Fibroblast of pulmonary artery (primary cell): Measurements from ENCODE around the gene MIAT.

Experiments used
- DNase-seq: peaks from one replicate; pipeline ENCODE4 v3.0.0-alpha.2; 2010; ENCODE audit warnings: low read depth
- H3K4me3 ChIP-seq: replicated peaks from 2 replicates; pipeline ENCODE4 v1.5.1; 2011; ENCODE audit warnings: low read depth, mild to moderate bottlenecking, control low read depth, low read length, moderate library complexity
- CTCF ChIP-seq: IDR thresholded peaks from 2 replicates; pipeline ENCODE4 v1.5.1; 2011; ENCODE audit warnings: mild to moderate bottlenecking, control low read depth, low read length, inconsistent platforms; ENCODE audit errors: missing control alignments

The MIAT gene

DNA sequence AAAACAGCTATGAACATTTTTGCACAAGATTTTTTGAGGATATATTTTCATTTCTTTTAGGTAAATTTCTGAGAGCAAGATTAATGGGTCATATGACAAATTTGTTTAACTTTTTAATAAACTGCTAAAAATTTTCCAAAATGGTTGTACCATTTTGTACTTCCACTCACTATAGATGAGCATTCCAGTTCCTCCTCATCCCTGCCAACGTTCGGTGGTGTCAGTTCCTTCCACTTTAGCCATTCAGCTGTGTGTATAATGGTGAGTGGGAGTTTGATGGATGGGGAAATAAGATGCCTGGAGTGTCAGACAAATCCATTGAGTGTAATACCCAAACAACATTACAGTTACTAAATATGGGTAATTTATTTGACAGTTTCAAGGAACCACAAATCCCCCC lies 49.7 kb downstream of the MIAT start:
- no peak overlapping the region for H3K4me3 ChIP-seq
- DNase-seq, result no peak
- TF ChIP-seq CTCF, result no peak

DNA sequence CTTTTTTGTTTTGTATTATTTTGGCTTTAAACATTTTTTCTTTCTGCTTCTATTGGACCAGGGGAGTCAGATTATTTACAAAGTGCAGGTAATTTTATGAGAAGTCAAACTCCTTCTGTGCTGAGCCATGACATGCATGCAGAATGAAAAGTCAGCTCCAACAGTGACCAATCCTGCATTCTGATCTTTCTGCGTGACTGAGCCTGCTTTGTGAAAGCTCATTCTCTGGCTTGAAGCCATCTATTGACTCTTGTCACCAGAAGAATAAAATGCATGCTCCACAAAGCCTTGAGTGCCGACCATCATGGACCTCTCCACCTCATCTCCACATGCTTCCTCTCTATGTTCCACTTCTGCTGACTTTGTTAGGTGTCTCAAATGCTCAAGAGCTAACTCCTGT lies 50.2 kb downstream of the MIAT start:
- DNase-seq, result no peak
- TF ChIP-seq CTCF, result no peak
- H3K4me3 ChIP-seq, result no peak overlapping the region

GRCh38 chr22:26708256-26709009 lies 51.0 kb downstream of the MIAT start:
- no peak for DNase-seq
- TF ChIP-seq CTCF, result no peak
- no peak overlapping the region for H3K4me3 ChIP-seq

DNA sequence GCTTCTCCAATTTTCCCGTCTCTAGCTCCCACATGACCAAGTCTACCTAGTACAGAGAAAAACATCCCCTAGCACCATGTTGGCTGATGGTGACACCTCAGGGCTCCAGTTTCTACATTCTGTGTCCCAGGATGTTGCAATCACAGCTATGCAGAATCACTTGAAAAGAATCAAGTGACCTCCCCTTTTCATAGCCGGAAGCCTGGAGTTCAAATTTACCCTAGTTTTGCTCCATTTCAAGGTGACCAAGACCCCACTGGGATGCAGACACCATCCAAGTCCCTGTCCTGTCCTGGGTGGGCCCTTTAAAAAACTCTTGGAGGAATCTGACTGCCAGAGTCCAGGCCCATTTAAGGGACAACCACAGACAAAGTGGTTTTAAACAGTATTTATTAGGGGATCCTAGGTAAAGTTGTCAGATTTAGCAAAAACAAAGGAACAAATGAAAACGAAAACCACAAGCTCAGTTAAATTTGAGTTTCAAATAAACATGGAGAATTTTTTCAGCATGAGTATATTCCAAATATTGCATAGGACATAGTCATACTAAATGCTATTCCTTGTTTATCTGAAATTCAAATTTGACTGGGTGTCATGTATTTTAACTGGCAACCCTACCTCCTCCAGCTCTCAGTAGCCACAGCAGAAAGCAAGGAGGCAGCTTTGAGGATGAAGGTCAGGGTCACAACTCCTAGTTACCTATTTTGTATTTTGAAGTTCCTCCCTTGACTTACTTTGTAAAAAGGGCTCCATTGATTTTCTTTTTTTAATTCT lies 52.4 kb downstream of the MIAT start:
- peak; percentile 59 for DNase-seq
- H3K4me3 ChIP-seq, result no peak overlapping the region
- TF ChIP-seq CTCF, result no peak

DNA sequence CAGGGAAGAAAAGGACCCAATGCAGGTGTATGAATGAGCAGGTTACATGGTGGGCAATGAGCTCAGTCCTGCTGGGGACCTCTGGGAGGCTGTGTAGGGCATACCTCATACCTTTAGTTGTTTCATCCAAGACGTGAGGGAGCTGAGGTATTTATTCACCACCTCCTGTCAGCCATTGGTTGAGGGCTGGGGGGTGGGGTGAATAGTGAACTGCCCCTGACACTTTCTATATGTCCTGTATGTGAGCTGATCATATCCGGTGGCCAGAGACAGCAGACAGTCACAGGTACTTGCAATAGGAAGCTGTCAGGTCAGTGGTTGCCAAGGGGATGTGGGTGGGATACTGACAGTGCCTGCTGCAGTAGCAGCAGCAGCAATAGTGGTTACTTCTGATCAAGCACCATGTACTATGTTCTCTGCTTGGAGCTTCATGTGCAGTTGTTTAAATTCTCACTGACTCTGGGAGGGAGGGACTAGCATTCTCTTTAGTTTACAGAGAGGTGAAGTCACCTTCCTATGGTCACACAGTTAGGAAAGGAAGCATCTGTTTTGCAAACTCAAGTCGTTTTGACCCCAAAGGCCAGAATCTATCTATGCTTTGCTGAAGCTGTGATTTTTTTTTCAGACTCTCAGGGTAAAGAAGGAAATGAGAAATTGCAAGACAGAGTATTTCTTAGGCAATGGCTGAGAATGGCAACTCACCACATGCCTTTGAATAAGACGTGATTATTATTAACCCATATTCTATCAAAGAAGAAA lies 54.0 kb downstream of the MIAT start:
- DNase-seq, result peak; percentile 48
- TF ChIP-seq CTCF, result no peak
- H3K4me3 ChIP-seq, result no peak overlapping the region

- no peak for TF ChIP-seq CTCF
- no peak overlapping the region for H3K4me3 ChIP-seq
- DNase-seq, result no peak
Measured at GRCh38 chr22:26712158-26712557, 54.8 kb downstream of the MIAT start.
